GM11168 (cell line): ENCODE data around the gene AKAP1.

Experiments
- in situ Hi-C: fragments of 300-500 bp; cut with MboI; formaldehyde crosslinking; loops from one replicate; pipeline ENCODE4 v1.12.0; 2022; ENCODE audit warnings: low sequenced_read_pairs; ENCODE audit not compliant: unreplicated experiment

AKAP1 gene

GRCh38 chr17:57121308-57122042 is 36.4 kb downstream of the AKAP1 start:
- in situ Hi-C loops = no loop called here

GRCh38 chr17:57124053-57124452 is 39.0 kb downstream of the AKAP1 start:
- in situ Hi-C loops = no loop called here

GRCh38 chr17:57125406-57125805 is 40.4 kb downstream of the AKAP1 start:
- in situ Hi-C loops = no loop called here

GRCh38 chr17:57125866-57126265 is 40.8 kb downstream of the AKAP1 start:
- in situ Hi-C loops = no loop called here

- in situ Hi-C loops = no loop called here
Observed at GRCh38 chr17:57130708-57131461, 45.8 kb downstream of the AKAP1 start.

GRCh38 chr17:57132663-57133062 is 47.6 kb downstream of the AKAP1 start:
- in situ Hi-C loops = no loop called here

- in situ Hi-C loops = no loop called here
Observed at GRCh38 chr17:57133486-57133885, 48.4 kb downstream of the AKAP1 start.

GRCh38 chr17:57135026-57135788 is 50.2 kb downstream of the AKAP1 start:
- in situ Hi-C loops = no loop called here

GRCh38 chr17:57135789-57136291 is 50.8 kb downstream of the AKAP1 start:
- in situ Hi-C loops = no loop called here

- in situ Hi-C loops = no loop called here
Observed at GRCh38 chr17:57136355-57136754, 51.3 kb downstream of the AKAP1 start.

GRCh38 chr17:57138030-57138911 is 53.2 kb downstream of the AKAP1 start:
- in situ Hi-C loops = no loop called here

- in situ Hi-C loops = no loop called here
Observed at GRCh38 chr17:57138956-57139576, 54.0 kb downstream of the AKAP1 start.

GRCh38 chr17:57140316-57140715 is 55.3 kb downstream of the AKAP1 start:
- in situ Hi-C loops = no loop called here

GRCh38 chr17:57142925-57143324 is 57.9 kb downstream of the AKAP1 start:
- in situ Hi-C loops = no loop called here

GRCh38 chr17:57143361-57143760 is 58.3 kb downstream of the AKAP1 start:
- in situ Hi-C loops = no loop called here

- in situ Hi-C loops = no loop called here
Observed at GRCh38 chr17:57143919-57144318, 58.9 kb downstream of the AKAP1 start.

GRCh38 chr17:57144567-57144966 is 59.5 kb downstream of the AKAP1 start:
- in situ Hi-C loops = no loop called here

- in situ Hi-C loops = no loop called here
Observed at GRCh38 chr17:57145347-57145746, 60.3 kb downstream of the AKAP1 start.

GRCh38 chr17:57146273-57146672 is 61.2 kb downstream of the AKAP1 start:
- in situ Hi-C loops = no loop called here
